Neural cell (in vitro differentiated cells): ENCODE measurements around the gene ZSWIM7. TPM values are rescaled to one million over a fixed set of nuclear protein-coding genes. Genes with fewer than 3 reads are reported as not detected.

Experiments used
- H2AFZ ChIP-seq: fragments of 200-600, 300-800 bp; sonication (generic), shearing (Covaris generic); 2 replicates; pipeline ENCODE4 v1.6.0; 2014; ENCODE audit warnings: low read depth, mild to moderate bottlenecking, antibody characterized with exemption, low read length, moderate library complexity
- H3F3A ChIP-seq: fragments of 200-600 bp; shearing (Covaris generic); 2 replicates; pipeline ENCODE4 v1.6.1; 2016; ENCODE audit warnings: mild to moderate bottlenecking, moderate library complexity, mixed read lengths, antibody characterized with exemption, low read length; ENCODE audit not compliant: insufficient read depth, poor library complexity, severe bottlenecking
- H3K27ac ChIP-seq: fragments of 200-600, 300-800 bp; sonication (generic), shearing (Covaris generic); 2 replicates; pipeline ENCODE4 v1.5.1; 2014; ENCODE audit warnings: mild to moderate bottlenecking, low read length, moderate library complexity
- H3K27me3 ChIP-seq: fragments of 300-800, 200-600 bp; sonication (generic), shearing (Covaris generic); 2 replicates; pipeline ENCODE4 v1.6.0; 2014; ENCODE audit warnings: mild to moderate bottlenecking, low read depth, low read length, moderate library complexity; ENCODE audit not compliant: insufficient read depth
- H3K36me3 ChIP-seq: fragments of 300-800, 200-600 bp; sonication (generic), shearing (Covaris generic); 2 replicates; pipeline ENCODE4 v1.5.1; 2014; ENCODE audit warnings: mild to moderate bottlenecking, antibody characterized with exemption, low read length, moderate library complexity; ENCODE audit not compliant: insufficient read depth
- H3K4me2 ChIP-seq: fragments of 300-800, 200-600 bp; sonication (generic), shearing (Covaris generic); 2 replicates; pipeline ENCODE4 v1.6.0; 2014; ENCODE audit warnings: mild to moderate bottlenecking, low read length
- H3K4me3 ChIP-seq: fragments of 300-800, 200-600 bp; sonication (generic), shearing (Covaris generic); 2 replicates; pipeline ENCODE4 v1.5.1; 2014; ENCODE audit warnings: mild to moderate bottlenecking, low read length, moderate library complexity
- H3K79me2 ChIP-seq: fragments of 200-600 bp; shearing (Covaris generic); replicated peaks from 2 replicates; pipeline ENCODE4 v1.6.0; 2014; ENCODE audit warnings: mild to moderate bottlenecking, low read length, moderate library complexity; ENCODE audit not compliant: insufficient read depth
- H3K9ac ChIP-seq: fragments of 300-800, 200-600 bp; sonication (generic), shearing (Covaris generic); 2 replicates; pipeline ENCODE4 v1.6.1; 2016; ENCODE audit warnings: mild to moderate bottlenecking, low read length, mixed read lengths
- H3K9me2 ChIP-seq: fragments of 200-600 bp; shearing (Covaris generic); 2 replicates; pipeline ENCODE4 v1.6.1; 2016; ENCODE audit warnings: mild to moderate bottlenecking, low read length, mixed read lengths; ENCODE audit not compliant: insufficient read depth
- H3K9me3 ChIP-seq: fragments of 200-600, 300-800 bp; sonication (generic), shearing (Covaris generic); 2 replicates; pipeline ENCODE4 v1.6.1; 2016; ENCODE audit warnings: mild to moderate bottlenecking, mixed run types, low read length, moderate library complexity, mixed read lengths
- H4K20me1 ChIP-seq: fragments of 200-600 bp; shearing (Covaris generic); 2 replicates; pipeline ENCODE4 v1.6.1; 2016; ENCODE audit warnings: mild to moderate bottlenecking, mixed run types; ENCODE audit not compliant: insufficient read depth
- CTCF ChIP-seq: fragments of 450-650 bp; IDR thresholded peaks from 2 replicates; pipeline ENCODE4 v1.5.1; 2014; ENCODE audit warnings: antibody characterized with exemption, mild to moderate bottlenecking, moderate library complexity; ENCODE audit not compliant: poor library complexity, severe bottlenecking
- EP300 ChIP-seq: fragments of 450-650 bp; conservative IDR thresholded peaks from 2 replicates; pipeline ENCODE4 v1.6.1; 2014; ENCODE audit warnings: antibody characterized with exemption, mild to moderate bottlenecking, moderate library complexity; ENCODE audit not compliant: poor library complexity, severe bottlenecking
- EZH2 ChIP-seq: fragments of 200-600, 300-800 bp; shearing (Covaris generic), sonication (generic); IDR thresholded peaks from 2 replicates; pipeline ENCODE4 v1.6.1; 2014; ENCODE audit warnings: antibody characterized with exemption, low read length, borderline replicate concordance, mild to moderate bottlenecking; ENCODE audit not compliant: insufficient read depth, poor library complexity, severe bottlenecking
- MXI1 ChIP-seq: fragments of 450-650 bp; conservative IDR thresholded peaks from 2 replicates; pipeline ENCODE4 v1.6.1; 2014; ENCODE audit warnings: antibody characterized with exemption, mild to moderate bottlenecking; ENCODE audit not compliant: poor library complexity, severe bottlenecking
- POLR2AphosphoS5 ChIP-seq: IDR thresholded peaks from 2 replicates; pipeline ENCODE4 v1.6.1; 2012
- RAD21 ChIP-seq: fragments of 450-650 bp; conservative IDR thresholded peaks from 2 replicates; pipeline ENCODE4 v1.6.1; 2014; ENCODE audit warnings: antibody characterized with exemption, mild to moderate bottlenecking, moderate library complexity
- REST ChIP-seq: IDR thresholded peaks from 2 replicates; pipeline ENCODE4 v1.6.1; 2012; ENCODE audit warnings: borderline replicate concordance
- SMC3 ChIP-seq: fragments of 450-650 bp; conservative IDR thresholded peaks from 2 replicates; pipeline ENCODE4 v1.6.1; 2014; ENCODE audit warnings: antibody characterized with exemption, mild to moderate bottlenecking, moderate library complexity; ENCODE audit not compliant: poor library complexity
- TAF1 ChIP-seq: IDR thresholded peaks from 2 replicates; pipeline ENCODE4 v1.6.1; 2012; ENCODE audit warnings: low read depth
- polyA plus RNA-seq: library from polyadenylated mRNA; depleted of rRNA; stranded (reverse); fragments of >200 nt; gene quantifications from 2 replicates; pipeline ENCODE4 v1.2.3, GENCODE V29; 2014

The ZSWIM7 gene
- polyA plus RNA-seq, 1 donor from 2014 or later, result 34.0 TPM

GRCh38 chr17:15957206-15957605 lies 42.3 kb downstream of the ZSWIM7 start:
- TF ChIP-seq SMC3 (no peak), EP300 (no peak), POLR2AphosphoS5 (no peak), MXI1 (no peak), REST (no peak), CTCF (no peak), TAF1 (no peak), RAD21 (no peak), EZH2 (no peak)
- H3F3A ChIP-seq, result no peaks in the 10 kb centered on the region
- H3K4me3 ChIP-seq, result no peak overlapping the region
- H3K4me2 ChIP-seq, result no peak overlapping the region
- H3K9me2 ChIP-seq, result no peaks in the 10 kb centered on the region
- no peak overlapping the region for H2AFZ ChIP-seq
- H4K20me1 ChIP-seq, result no peaks in the 10 kb centered on the region
- H3K9ac ChIP-seq, result no peak overlapping the region
- no peaks in the 10 kb centered on the region for H3K27me3 ChIP-seq
- no peak overlapping the region for H3K27ac ChIP-seq
- no peaks in the 10 kb centered on the region for H3K9me3 ChIP-seq
- H3K79me2 ChIP-seq, result no peaks in the 10 kb centered on the region
- no peaks in the 10 kb centered on the region for H3K36me3 ChIP-seq

GRCh38 chr17:15955793-15956541 lies 43.5 kb downstream of the ZSWIM7 start:
- Histone ChIP-seq H3K9ac (no peak overlapping the region), H3K4me3 (no peak overlapping the region), H3K9me2 (no peaks in the 10 kb centered on the region), H3K36me3 (no peaks in the 10 kb centered on the region), H3F3A (no peaks in the 10 kb centered on the region), H4K20me1 (no peaks in the 10 kb centered on the region), H3K9me3 (no peaks in the 10 kb centered on the region), H3K79me2 (no peaks in the 10 kb centered on the region), H3K4me2 (no peak overlapping the region), H3K27ac (no peak overlapping the region), H2AFZ (no peak overlapping the region), H3K27me3 (no peaks in the 10 kb centered on the region)
- TF ChIP-seq TAF1 (no peak), EZH2 (no peak), MXI1 (no peak), RAD21 (no peak), POLR2AphosphoS5 (no peak), SMC3 (no peak), CTCF (no peak), EP300 (no peak), REST (no peak)
